H1 (cell line): ENCODE results near the gene CKM. TPM values are rescaled to one million over a fixed set of nuclear protein-coding genes. Genes with fewer than 3 reads are reported as not detected.
"Not testable (repeated sequence)": the region's sequence is repeated elsewhere in the genome, so short reads cannot be mapped to it uniquely, and the experiment has no call there.

ENCODE experiments used
- CTCF ChIA-PET: fragments of 300-600 bp; sonication (Branson Sonifier 250); formaldehyde crosslinking; loops from one replicate; lab custom pipeline; 2021; ENCODE audit not compliant: partially characterized antibody; lab: Charles Lee
- POLR2A ChIA-PET: fragments of 300-600 bp; sonication (Branson Sonifier 250); formaldehyde crosslinking; loops from one replicate; lab custom pipeline; 2021; ENCODE audit warnings: inconsistent platforms; ENCODE audit not compliant: partially characterized antibody; lab: Charles Lee
- DNase-seq, 2 experiments: peaks; one replicate each; pipeline versions ENCODE4 v3.0.0 to v3.0.0-alpha.2; 2010 to 2022; ENCODE audit warnings: low spot score in 2 of 2, low read depth in 1 of 2, mixed read lengths in 1 of 2
- FAIRE-seq: peaks from 2 replicates; lab custom pipeline; 2011; peaks lifted over from hg19 to GRCh38; lab: Jason Lieb, UNC
- H2AFZ ChIP-seq: 2 replicates; pipeline ENCODE4 v1.8.1; 2012; ENCODE audit warnings: low read length, inconsistent platforms
- H2AK5ac ChIP-seq: 2 replicates; pipeline ENCODE4 v1.6.1; 2013; ENCODE audit warnings: low read depth, low read length
- H2BK120ac ChIP-seq: replicated peaks from 2 replicates; pipeline ENCODE3; 2013; ENCODE audit warnings: low read depth, low read length, inconsistent platforms
- H2BK12ac ChIP-seq: 2 replicates; pipeline ENCODE4 v1.6.1; 2013; ENCODE audit warnings: low read depth, low read length
- H2BK15ac ChIP-seq: 2 replicates; pipeline ENCODE4 v1.6.1; 2013; ENCODE audit warnings: low read length
- H2BK20ac ChIP-seq: 2 replicates; pipeline ENCODE4 v1.6.1; 2013; ENCODE audit warnings: low read length
- H2BK5ac ChIP-seq: 2 replicates; pipeline ENCODE4 v1.6.1; 2013; ENCODE audit warnings: low read depth, low read length
- H3K14ac ChIP-seq: 2 replicates; pipeline ENCODE4 v1.6.1; 2013; ENCODE audit warnings: inconsistent platforms; ENCODE audit not compliant: insufficient read length
- H3K18ac ChIP-seq: 2 replicates; pipeline ENCODE4 v1.6.1; 2013; ENCODE audit warnings: low read length; ENCODE audit errors: extremely low read depth
- H3K23ac ChIP-seq: 2 replicates; pipeline ENCODE4 v1.6.1; 2013; ENCODE audit warnings: inconsistent platforms; ENCODE audit not compliant: insufficient read length
- H3K23me2 ChIP-seq: 2 replicates; pipeline ENCODE4 v1.6.1; 2013; ENCODE audit warnings: low read depth, low read length
- H3K27ac ChIP-seq: 2 replicates; pipeline ENCODE4 v1.6.1; 2011; ENCODE audit warnings: low read depth, low read length, inconsistent platforms
- H3K27me3 ChIP-seq, 4 experiments: replicated peaks in 1 of 4; 1 replicate in 1 of 4; 2 replicates in 3 of 4; pipeline versions ENCODE4 v1.6.1 to v1.8.1; 2011 to 2013; ENCODE audit warnings: low read length in 3 of 4, mild to moderate bottlenecking in 3 of 4, inconsistent platforms in 2 of 4, mixed read lengths in 2 of 4, moderate library complexity in 1 of 4; ENCODE audit not compliant: control insufficient read depth in 3 of 4, insufficient read depth in 3 of 4; ENCODE audit errors: extremely low read depth in 1 of 4
- H3K36me3 ChIP-seq, 4 experiments: 2 replicates each; pipeline versions ENCODE4 v1.6.1 to v1.8.1; 2011 to 2013; ENCODE audit warnings: mild to moderate bottlenecking in 4 of 4, low read length in 3 of 4, moderate library complexity in 2 of 4, control low read depth in 1 of 4, inconsistent platforms in 1 of 4; ENCODE audit not compliant: insufficient read depth in 4 of 4, control insufficient read depth in 2 of 4
- H3K4ac ChIP-seq: replicated peaks from 2 replicates; pipeline ENCODE3; 2013; ENCODE audit warnings: low read length, low read depth, mixed read lengths, inconsistent platforms; ENCODE audit not compliant: insufficient read length
- H3K4me1 ChIP-seq, 4 experiments: replicated peaks in 1 of 4; 1 replicate in 1 of 4; 2 replicates in 3 of 4; pipeline versions ENCODE4 v1.6.1 to v1.8.1; 2011 to 2013; ENCODE audit warnings: low read length in 3 of 4, inconsistent platforms in 2 of 4, mixed read lengths in 1 of 4; ENCODE audit not compliant: insufficient read depth in 4 of 4, control insufficient read depth in 3 of 4
- H3K4me2 ChIP-seq, 2 experiments: 2 replicates each; pipeline versions ENCODE4 v1.6.1 to v1.8.1; 2011 to 2013; ENCODE audit warnings: low read depth in 2 of 2, low read length in 2 of 2, control low read depth in 1 of 2, inconsistent platforms in 1 of 2, mild to moderate bottlenecking in 1 of 2; ENCODE audit not compliant: insufficient read depth in 1 of 2
- H3K4me3 ChIP-seq, 4 experiments: fragments of 200-600, 300-600 bp in 1 of 4; sonication (generic), shearing (Covaris generic), sonication (Bioruptor Twin) in 1 of 4; 2 replicates each; pipeline versions ENCODE4 v1.5.1 to v1.8.1; 2011 to 2016; ENCODE audit warnings: low read length in 4 of 4, low read depth in 3 of 4, control low read depth in 2 of 4, inconsistent platforms in 2 of 4, mild to moderate bottlenecking in 2 of 4, mixed read lengths in 1 of 4, moderate library complexity in 1 of 4; ENCODE audit not compliant: insufficient read depth in 2 of 4; ENCODE audit errors: extremely low read depth in 1 of 4
- H3K56ac ChIP-seq: replicated peaks from 2 replicates; pipeline ENCODE3; 2013; ENCODE audit warnings: low read depth, mild to moderate bottlenecking, mixed read lengths, low read length, inconsistent platforms; ENCODE audit not compliant: insufficient read length
- H3K79me1 ChIP-seq: 2 replicates; pipeline ENCODE4 v1.6.1; 2013; ENCODE audit warnings: low read depth, low read length, control low read depth
- H3K79me2 ChIP-seq, 2 experiments: 2 replicates each; pipeline versions ENCODE4 v1.6.1 to v1.8.1; 2012 to 2013; ENCODE audit warnings: low read length in 2 of 2, mild to moderate bottlenecking in 2 of 2, inconsistent platforms in 1 of 2; ENCODE audit not compliant: insufficient read depth in 2 of 2, control insufficient read depth in 1 of 2
- H3K9ac ChIP-seq, 4 experiments: replicated peaks in 1 of 4; 1 replicate in 1 of 4; 2 replicates in 3 of 4; pipeline versions ENCODE4 v1.6.1 to v1.8.1; 2011 to 2013; ENCODE audit warnings: low read depth in 3 of 4, low read length in 3 of 4, control low read depth in 2 of 4, mild to moderate bottlenecking in 2 of 4, moderate library complexity in 2 of 4, inconsistent platforms in 1 of 4; ENCODE audit errors: extremely low read depth in 1 of 4
- H3K9me3 ChIP-seq, 2 experiments: 2 replicates each; pipeline versions ENCODE4 v1.6.1 to v1.8.1; 2012 to 2013; ENCODE audit warnings: mild to moderate bottlenecking in 2 of 2, moderate library complexity in 2 of 2, control low read depth in 1 of 2, inconsistent platforms in 1 of 2, low read depth in 1 of 2, low read length in 1 of 2, mixed read lengths in 1 of 2; ENCODE audit not compliant: insufficient read depth in 2 of 2
- H4K20me1 ChIP-seq, 2 experiments: replicated peaks in 1 of 2; 2 replicates each; pipeline versions ENCODE3 to v1.8.1; 2011 to 2013; ENCODE audit warnings: inconsistent platforms in 2 of 2, low read length in 2 of 2, mild to moderate bottlenecking in 1 of 2; ENCODE audit not compliant: insufficient read depth in 2 of 2, control insufficient read depth in 1 of 2
- H4K5ac ChIP-seq: 2 replicates; pipeline ENCODE4 v1.6.1; 2013; ENCODE audit warnings: low read length, low read depth, mixed read lengths, inconsistent platforms; ENCODE audit not compliant: insufficient read length
- H4K8ac ChIP-seq: 2 replicates; pipeline ENCODE4 v1.8.0; 2013; ENCODE audit warnings: mild to moderate bottlenecking, moderate library complexity, low read length, inconsistent platforms; ENCODE audit not compliant: insufficient read depth; ENCODE audit errors: extremely low read depth
- H4K91ac ChIP-seq: replicated peaks from 2 replicates; pipeline ENCODE3; 2013; ENCODE audit warnings: low read length, mixed read lengths, inconsistent platforms; ENCODE audit not compliant: insufficient read length
- TCF12 ChIP-seq: IDR thresholded peaks from 2 replicates; pipeline ENCODE4 v1.6.1; 2011; ENCODE audit warnings: low read depth, mild to moderate bottlenecking, low read length
- WGBS, 2 experiments: shearing (Covaris generic) in 1 of 2; methylation state at CpG; one replicate each; pipeline versions ENCODE4 v1.1.6 to v1.1.7; 2013 to 2015; ENCODE audit warnings: low lambda C conversion rate in 2 of 2, mixed read lengths in 2 of 2, inconsistent platforms in 1 of 2, low coverage in 1 of 2, missing lambda C conversion rate in 1 of 2; ENCODE audit not compliant: insufficient replicate concordance in 2 of 2, insufficient coverage in 1 of 2, insufficient read length in 1 of 2; ENCODE audit errors: extremely low coverage in 1 of 2, missing lambda C conversion rate in 1 of 2; 5-methylcytosine and 5-hydroxymethylcytosine counted together
- polyA plus RNA-seq, 7 experiments: library from polyadenylated mRNA; depleted of rRNA in 3 of 7; stranded (reverse) in 5 of 7; unstranded in 2 of 7; fragments of >200 nt in 5 of 7; fragments of 200-250 nt in 2 of 7; gene quantifications; 1 replicate in 5 of 7; 2 replicates in 1 of 7; 4 replicates in 1 of 7; pipeline versions ENCODE4 v1.2.1 to v1.2.3, GENCODE V29; 2011 to 2013; ENCODE audit warnings: missing spikeins in 2 of 7, mixed read lengths in 2 of 7
- total RNA-seq: library from RNA; stranded (reverse); fragmentation: NEBNext Ultra II Directional; extraction: Animal tissue kit (Norgen Biotek cat#: 25700); gene quantifications from 2 replicates; pipeline ENCODE4 v1.2.1, GENCODE V29; 2021

The CKM gene
- total and polyA plus RNA-seq, 2 of the 8 experiments (the other 6 are each of a cell fraction or from before 2014, with no cell fraction given), result 0.08 TPM; not detected in 1

- H3K9ac ChIP-seq, result no peak overlapping the region
- H3K4me1 ChIP-seq, result no peaks in the 10 kb centered on the region
- no peak overlapping the region for H3K4me2 ChIP-seq
- no peak overlapping the region for H3K4me3 ChIP-seq
- no peak for TF ChIP-seq TCF12
- H4K5ac ChIP-seq, result no peak overlapping the region
- H3K79me2 ChIP-seq, result no peaks in the 10 kb centered on the region
- H3K27me3 ChIP-seq, result peaks cover 0 to 19% (median 4%) of the 10 kb centered on the region in 4 experiments; a peak in 5 of 7 replicates
- WGBS, 2 experiments, result 72% methylated on average over 8 of the region's 8 CpGs; no CpG with 5 or more reads in 1 of the 2 experiments
- H2AFZ ChIP-seq, result no peak overlapping the region
- H4K91ac ChIP-seq, result no peak overlapping the region
- peaks cover 3% of the 10 kb centered on the region; the same call in 1 of the 2 replicates for H3K23me2 ChIP-seq
- H3K18ac ChIP-seq, result no peak overlapping the region
- CTCF ChIA-PET, result no interaction called here
- H3K56ac ChIP-seq, result no peak overlapping the region
- no peak overlapping the region for H3K27ac ChIP-seq
- no peak overlapping the region for H2AK5ac ChIP-seq
- H3K14ac ChIP-seq, result no peak overlapping the region
- H2BK15ac ChIP-seq, result no peak overlapping the region
- H4K8ac ChIP-seq, result no peak overlapping the region
- H4K20me1 ChIP-seq, result no peaks in the 10 kb centered on the region
- H3K36me3 ChIP-seq, result no peaks in the 10 kb centered on the region
- no peak overlapping the region for H2BK120ac ChIP-seq
- no peak overlapping the region for H2BK5ac ChIP-seq
- POLR2A ChIA-PET, result no interaction called here
- no peaks in the 10 kb centered on the region for H3K9me3 ChIP-seq
- FAIRE-seq (no peak), DNase-seq (no peak)
- no peak overlapping the region for H2BK12ac ChIP-seq
- no peak overlapping the region for H3K4ac ChIP-seq
- H2BK20ac ChIP-seq, result no peak overlapping the region
- no peaks in the 10 kb centered on the region for H3K79me1 ChIP-seq
- no peak overlapping the region for H3K23ac ChIP-seq
Measured at GRCh38 chr19:45314708-45315245, 7.9 kb downstream of the CKM start.

GRCh38 chr19:45312285-45312684 lies 10.4 kb downstream of the CKM start:
- H4K91ac ChIP-seq, DNase-seq, FAIRE-seq: not testable (repeated sequence)

More at GRCh38 chr19:45312285-45312684, 10.4 kb downstream of the CKM start:
- H2AK5ac ChIP-seq, H3K23me2 ChIP-seq, H4K20me1 ChIP-seq, H3K27ac ChIP-seq, H3K79me2 ChIP-seq, H3K36me3 ChIP-seq, H3K4me1 ChIP-seq, POLR2A ChIA-PET, H2AFZ ChIP-seq, H2BK120ac ChIP-seq, H3K4ac ChIP-seq, H3K79me1 ChIP-seq, H4K5ac ChIP-seq, H4K8ac ChIP-seq, H3K14ac ChIP-seq, H3K23ac ChIP-seq, H2BK15ac ChIP-seq, H2BK20ac ChIP-seq, H3K4me2 ChIP-seq, H3K9ac ChIP-seq, H3K4me3 ChIP-seq, H2BK5ac ChIP-seq, H3K9me3 ChIP-seq, H3K18ac ChIP-seq, H2BK12ac ChIP-seq, H3K56ac ChIP-seq, CTCF ChIA-PET: not testable (repeated sequence)
- WGBS, 2 experiments, result 87% methylated on average over 12 of the region's 14 CpGs; no CpG with 5 or more reads in 1 of the 2 experiments
- H3K27me3 ChIP-seq, result peaks cover 0 to 15% (median 4%) of the 10 kb centered on the region in 4 experiments; a peak in 5 of 7 replicates
